NOMO-1 treated with dmso at 0.1 percent for 144 hours (cell line): ENCODE data around the gene MOK.
"Not testable (repeated sequence)": the region's sequence is repeated elsewhere in the genome, so short reads cannot be mapped to it uniquely, and the experiment has no call there.

Experiments used
- DNase-seq: peaks from one replicate; lab custom pipeline; 2025; ENCODE audit not compliant: unreplicated experiment; lab: John Stamatoyannopoulos, UW

The MOK gene

GRCh38 chr14:102304611-102305506, at the start of gene MOK:
TSS of gene MOK (minus strand) at chr14:102305164. CDS start at chr14:102304968, 196 bp downstream.
- DNase-seq: peak; percentile 90

- no peak for DNase-seq
Measured at GRCh38 chr14:102353126-102353619, 48.2 kb upstream of the MOK start.

- DNase-seq: no peak
Measured at GRCh38 chr14:102352213-102352612, 47.2 kb upstream of the MOK start.

- not testable (repeated sequence) for DNase-seq
Measured at GRCh38 chr14:102351593-102351992, 46.6 kb upstream of the MOK start.

GRCh38 chr14:102351023-102351422, 46.1 kb upstream of the MOK start:
- no peak for DNase-seq

GRCh38 chr14:102348376-102348775, 43.4 kb upstream of the MOK start:
- no peak for DNase-seq

GRCh38 chr14:102346645-102347044, 41.7 kb upstream of the MOK start:
- DNase-seq: no peak

- DNase-seq: no peak
Measured at GRCh38 chr14:102345232-102345631, 40.3 kb upstream of the MOK start.

GRCh38 chr14:102344485-102344884, 39.5 kb upstream of the MOK start:
- no peak for DNase-seq

GRCh38 chr14:102344084-102344483, 39.1 kb upstream of the MOK start:
- DNase-seq: no peak

- DNase-seq: no peak
Measured at GRCh38 chr14:102342238-102342637, 37.3 kb upstream of the MOK start.

GRCh38 chr14:102341566-102341965, 36.6 kb upstream of the MOK start:
- no peak for DNase-seq

GRCh38 chr14:102338724-102339123, 33.8 kb upstream of the MOK start:
- no peak for DNase-seq

GRCh38 chr14:102335163-102335562, 30.2 kb upstream of the MOK start:
- DNase-seq: no peak

- no peak for DNase-seq
Measured at GRCh38 chr14:102333795-102334705, 29.1 kb upstream of the MOK start.

- no peak for DNase-seq
Measured at GRCh38 chr14:102333390-102333789, 28.4 kb upstream of the MOK start.

- no peak for DNase-seq
Measured at GRCh38 chr14:102330806-102331205, 25.8 kb upstream of the MOK start.

GRCh38 chr14:102329381-102329780, 24.4 kb upstream of the MOK start:
- not testable (repeated sequence) for DNase-seq

- DNase-seq: no peak
Measured at GRCh38 chr14:102326583-102326982, 21.6 kb upstream of the MOK start.

GRCh38 chr14:102325791-102326345, 20.9 kb upstream of the MOK start:
- DNase-seq: no peak

GRCh38 chr14:102323102-102323501, 18.1 kb upstream of the MOK start:
- no peak for DNase-seq
